ENCODE data around the gene CHRNB1.

Gene CHRNB1

GRCh38 chr17:7486181-7486580 is 41.3 kb downstream of the CHRNB1 start:
- DNase-seq: peak in 1 of 6 experiments; percentile 33

DNA sequence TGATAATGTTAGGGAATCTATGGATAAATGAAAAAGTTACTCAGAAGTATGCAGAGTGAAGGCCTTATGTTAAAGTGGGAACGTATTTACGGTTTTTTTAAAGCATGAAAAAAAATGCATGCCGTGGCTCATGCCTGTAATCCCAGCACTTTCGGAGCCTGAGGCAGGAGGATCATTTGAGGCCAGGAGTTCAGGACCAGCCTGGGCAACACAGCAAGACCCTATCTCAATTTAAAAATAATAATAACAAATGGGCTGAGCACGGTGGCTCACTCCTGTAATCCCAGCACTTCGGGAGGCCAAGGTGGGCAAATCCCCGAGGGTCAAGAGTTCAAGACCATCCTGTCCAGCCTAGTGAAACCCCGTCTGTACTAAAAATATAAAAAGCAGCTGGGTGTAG is 45.3 kb downstream of the CHRNB1 start:
- DNase-seq: no peak

- no peak for DNase-seq
Measured at GRCh38 chr17:7491583-7491982, 46.7 kb downstream of the CHRNB1 start.

DNA sequence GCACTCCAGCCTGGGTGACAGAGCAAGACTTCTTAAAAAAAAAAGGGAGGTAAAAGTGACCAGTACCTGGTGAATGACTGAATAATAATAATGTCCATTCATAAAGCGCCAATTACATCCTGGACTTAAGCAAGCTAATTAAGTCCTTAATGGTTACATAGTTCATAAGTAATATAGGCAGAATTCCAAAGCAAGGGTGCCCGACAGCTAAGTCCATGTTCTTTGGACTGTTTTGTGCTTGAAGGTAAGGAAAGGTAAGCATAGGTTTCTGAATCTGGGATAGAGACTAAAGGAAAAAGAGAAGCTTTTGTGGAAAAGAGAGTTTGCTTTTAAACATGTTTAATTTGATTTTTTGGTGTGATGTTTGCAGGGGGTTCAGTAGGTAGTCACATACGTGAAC is 49.1 kb downstream of the CHRNB1 start:
- DNase-seq: no peak

DNA sequence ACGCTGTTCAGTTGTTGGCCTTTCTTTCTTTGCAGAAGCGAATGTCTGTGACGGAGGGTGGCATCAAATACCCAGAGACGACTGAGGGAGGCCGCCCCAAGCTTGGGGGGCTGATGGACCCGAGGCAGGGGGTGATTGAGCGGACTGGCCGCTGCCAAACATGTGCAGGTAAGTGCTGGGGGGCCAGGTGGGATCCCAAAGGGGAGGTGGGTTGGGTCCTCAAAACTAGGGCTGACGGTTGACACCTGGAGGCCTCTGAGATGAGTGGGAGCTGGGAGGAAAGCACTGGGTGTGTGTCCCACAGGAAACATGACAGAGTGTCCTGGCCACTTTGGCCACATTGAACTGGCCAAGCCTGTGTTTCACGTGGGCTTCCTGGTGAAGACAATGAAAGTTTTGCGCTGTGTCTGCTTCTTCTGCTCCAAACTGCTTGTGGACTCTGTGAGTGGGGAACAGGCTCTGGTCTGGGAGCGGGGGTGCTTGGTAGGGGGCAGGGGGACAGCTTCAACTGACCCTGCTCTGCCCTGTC is 51.1 kb downstream of the CHRNB1 start:
- DNase-seq: no peak

GRCh38 chr17:7496470-7497183 is 51.8 kb downstream of the CHRNB1 start:
- no peak for DNase-seq

DNA sequence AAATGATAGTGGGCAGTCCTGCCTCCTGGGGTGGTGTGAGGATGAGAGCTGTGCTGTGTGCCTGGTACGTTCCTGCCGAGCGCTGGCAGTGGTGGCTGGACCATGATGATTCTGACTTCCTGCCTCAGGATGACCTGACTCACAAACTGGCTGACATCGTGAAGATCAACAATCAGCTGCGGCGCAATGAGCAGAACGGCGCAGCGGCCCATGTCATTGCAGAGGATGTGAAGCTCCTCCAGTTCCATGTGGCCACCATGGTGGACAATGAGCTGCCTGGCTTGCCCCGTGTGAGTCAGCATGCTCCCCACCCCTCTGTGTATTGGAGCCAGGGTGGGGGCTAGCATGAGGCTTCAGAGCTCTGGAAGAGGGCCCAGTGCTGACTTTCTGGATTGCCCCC is 52.4 kb downstream of the CHRNB1 start:
- no peak for DNase-seq

- DNase-seq: no peak
Measured at GRCh38 chr17:7497636-7498035, 52.8 kb downstream of the CHRNB1 start.

DNA sequence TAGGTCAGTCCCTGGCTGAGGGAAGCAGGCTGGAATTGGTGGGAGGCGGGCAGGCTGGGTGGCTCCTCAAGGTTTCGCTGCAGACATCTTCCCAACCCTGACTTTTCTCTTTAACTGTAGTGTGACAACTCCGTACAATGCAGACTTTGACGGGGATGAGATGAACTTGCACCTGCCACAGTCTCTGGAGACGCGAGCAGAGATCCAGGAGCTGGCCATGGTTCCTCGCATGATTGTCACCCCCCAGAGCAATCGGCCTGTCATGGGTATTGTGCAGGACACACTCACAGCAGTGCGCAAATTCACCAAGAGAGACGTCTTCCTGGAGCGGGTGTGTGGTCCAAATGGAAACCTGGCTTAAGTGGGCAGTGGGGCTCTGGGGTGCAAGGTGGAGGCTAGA is 54.3 kb downstream of the CHRNB1 start:
- DNase-seq: no peak

- no peak for DNase-seq
Measured at GRCh38 chr17:7501729-7502128, 56.9 kb downstream of the CHRNB1 start.

GRCh38 chr17:7502171-7502847 is 57.4 kb downstream of the CHRNB1 start:
- no peak for DNase-seq

- no peak for DNase-seq
Measured at GRCh38 chr17:7502987-7503386, 58.1 kb downstream of the CHRNB1 start.

DNA sequence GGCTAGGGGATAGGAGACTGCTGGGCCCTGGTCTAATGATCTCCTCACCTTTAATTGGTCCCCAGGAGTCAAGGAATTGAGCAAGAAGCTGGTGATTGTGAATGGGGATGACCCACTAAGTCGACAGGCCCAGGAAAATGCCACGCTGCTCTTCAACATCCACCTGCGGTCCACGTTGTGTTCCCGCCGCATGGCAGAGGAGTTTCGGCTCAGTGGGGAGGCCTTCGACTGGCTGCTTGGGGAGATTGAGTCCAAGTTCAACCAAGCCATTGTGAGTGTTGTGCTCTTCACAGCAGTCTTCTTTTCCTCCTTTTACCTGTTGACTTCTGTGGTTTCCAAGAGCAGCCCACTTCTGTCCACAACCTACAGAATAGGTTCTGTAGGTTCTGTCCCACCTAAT is 58.7 kb downstream of the CHRNB1 start:
- no peak for DNase-seq

Data from stimulated activated naive CD4-positive, alpha-beta T cell (primary cell).